ENCODE data around the gene ULK1. TPM values are rescaled to one million over a fixed set of nuclear protein-coding genes. Genes with fewer than 3 reads are reported as not detected.
A peak's percentile ranks its signal among the peaks of the same experiment; 100 is the strongest.

Gene ULK1
- total RNA-seq, 1 experiment from 2014 or later, result 15.7 TPM

- H3K4me2 ChIP-seq (ENCODE audit: low read length), result no peak overlapping the region
- peaks cover 9% of the 10 kb centered on the region for H3K4me1 ChIP-seq (ENCODE audit: insufficient read depth, low read length)
- DNase-seq, result no peak
- POLR2A ChIA-PET (ENCODE audit: unreplicated experiment), result no interaction called here
- peaks cover 6% of the 10 kb centered on the region; the same call in 1 of the 2 replicates for H4K20me1 ChIP-seq (ENCODE audit: low read length)
- peak; percentile 61 for ATAC-seq
- CTCF ChIA-PET, result interaction anchor here (0.6 kb wide), 1 partner anchor 94 kb away, joined by 3 read pairs; no protein-coding TSS in a partner anchor
- H3K4me3 ChIP-seq (ENCODE audit: low read length), result no peak overlapping the region
- intact Hi-C loops (cut with micrococcal nuclease), result no loop called here
- no peak overlapping the region for H3K9ac ChIP-seq (ENCODE audit: low read length)
- no peaks in the 10 kb centered on the region for H3K27me3 ChIP-seq (ENCODE audit: low read length)
- no peak overlapping the region for H3K27ac ChIP-seq (ENCODE audit: low read length)
- no peaks in the 10 kb centered on the region for H3K36me3 ChIP-seq (ENCODE audit: low read depth, low read length)
- no TSS peak for BruUV-seq (replicated peaks)
- H2AFZ ChIP-seq (ENCODE audit: low read length), result no peak overlapping the region
- no peaks in the 10 kb centered on the region for H3K9me3 ChIP-seq (ENCODE audit: low read length)
- H3K9me2 ChIP-seq (replicated peaks; ENCODE audit: low read length), result no peaks in the 10 kb centered on the region
- H3K79me2 ChIP-seq (ENCODE audit: low read length), result peaks cover 61% of the 10 kb centered on the region
- TF ChIP-seq EZH2 (IDR thresholded peaks at IDR 0.05; ENCODE audit: low read length, unreplicated experiment), result no peak
- TF ChIP-seq, protein P1, sequence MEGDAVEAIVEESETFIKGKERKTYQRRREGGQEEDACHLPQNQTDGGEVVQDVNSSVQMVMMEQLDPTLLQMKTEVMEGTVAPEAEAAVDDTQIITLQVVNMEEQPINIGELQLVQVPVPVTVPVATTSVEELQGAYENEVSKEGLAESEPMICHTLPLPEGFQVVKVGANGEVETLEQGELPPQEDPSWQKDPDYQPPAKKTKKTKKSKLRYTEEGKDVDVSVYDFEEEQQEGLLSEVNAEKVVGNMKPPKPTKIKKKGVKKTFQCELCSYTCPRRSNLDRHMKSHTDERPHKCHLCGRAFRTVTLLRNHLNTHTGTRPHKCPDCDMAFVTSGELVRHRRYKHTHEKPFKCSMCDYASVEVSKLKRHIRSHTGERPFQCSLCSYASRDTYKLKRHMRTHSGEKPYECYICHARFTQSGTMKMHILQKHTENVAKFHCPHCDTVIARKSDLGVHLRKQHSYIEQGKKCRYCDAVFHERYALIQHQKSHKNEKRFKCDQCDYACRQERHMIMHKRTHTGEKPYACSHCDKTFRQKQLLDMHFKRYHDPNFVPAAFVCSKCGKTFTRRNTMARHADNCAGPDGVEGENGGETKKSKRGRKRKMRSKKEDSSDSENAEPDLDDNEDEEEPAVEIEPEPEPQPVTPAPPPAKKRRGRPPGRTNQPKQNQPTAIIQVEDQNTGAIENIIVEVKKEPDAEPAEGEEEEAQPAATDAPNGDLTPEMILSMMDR (conservative IDR thresholded peaks at IDR 0.05; ENCODE audit: low read depth, low read length), result no peak
- no peak for TF ChIP-seq EZH2phosphoT487 (IDR thresholded peaks at IDR 0.05; ENCODE audit: borderline replicate concordance, low read length)
- no peaks in the 10 kb centered on the region for H3F3A ChIP-seq (ENCODE audit: low read length, unreplicated experiment)
Measured at GRCh38 chr12:131901431-131902331, 7.3 kb downstream of the ULK1 start.

DNA sequence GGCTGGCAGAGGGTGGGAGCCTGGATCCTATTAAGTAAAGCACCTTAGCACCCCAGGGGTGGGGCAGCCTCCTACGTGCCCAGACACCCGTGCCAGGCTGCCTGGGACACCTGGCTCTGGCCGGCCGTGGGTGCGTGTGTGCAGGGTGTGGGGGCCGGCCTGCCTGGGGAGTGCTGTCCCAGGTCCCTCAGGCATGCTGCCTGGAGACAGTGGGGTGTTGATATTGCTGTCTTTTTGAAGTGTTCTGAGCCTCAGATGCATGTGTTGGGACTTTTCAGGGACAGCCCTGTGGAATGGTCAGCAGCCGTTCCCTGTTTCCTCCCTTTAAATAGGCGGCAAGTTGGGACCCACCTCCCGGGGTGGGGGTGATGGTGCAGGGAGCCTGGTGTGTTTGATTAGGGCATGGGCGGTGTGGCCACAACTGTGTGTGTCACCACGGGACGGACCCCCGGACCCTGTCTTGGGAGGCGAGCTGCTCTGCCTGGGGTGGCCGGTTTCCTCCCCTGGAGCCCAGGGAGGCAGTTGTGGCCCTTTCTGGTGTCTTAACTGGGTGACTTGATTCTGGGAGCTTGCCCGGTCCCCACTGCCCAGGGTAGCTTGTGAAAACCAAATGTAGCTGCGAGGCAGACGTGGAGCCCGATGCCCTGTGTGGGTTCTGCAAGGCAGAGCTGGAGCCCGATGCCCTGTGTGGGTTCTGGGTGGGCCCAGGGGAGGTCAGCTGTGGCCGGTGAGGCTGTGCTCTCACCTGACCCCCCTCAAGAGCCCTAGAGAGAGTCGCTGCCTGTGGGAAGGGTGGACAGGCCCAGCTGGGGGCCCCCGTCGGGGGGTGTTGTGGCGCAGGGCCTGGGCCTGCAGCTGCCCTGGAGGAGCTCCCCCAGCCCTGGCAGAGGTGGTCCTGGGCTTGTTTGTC lies 8.2 kb downstream of the ULK1 start:
- H3K9ac ChIP-seq (ENCODE audit: low read length), result no peak overlapping the region
- no peaks in the 10 kb centered on the region for H3F3A ChIP-seq (ENCODE audit: low read length, unreplicated experiment)
- H3K4me2 ChIP-seq (ENCODE audit: low read length), result no peak overlapping the region
- no peaks in the 10 kb centered on the region for H3K9me3 ChIP-seq (ENCODE audit: low read length)
- no peaks in the 10 kb centered on the region for H3K9me2 ChIP-seq (replicated peaks; ENCODE audit: low read length)
- ChIA-PET POLR2A (ENCODE audit: unreplicated experiment) (no interaction called here), CTCF (no interaction called here)
- no peak overlapping the region for H3K27ac ChIP-seq (ENCODE audit: low read length)
- BruUV-seq (replicated peaks), result no TSS peak
- ATAC-seq, result 0 out of 2 replicates have a peak, but pooled peaks have one; percentile 9
- H3K79me2 ChIP-seq (ENCODE audit: low read length), result peaks cover 52% of the 10 kb centered on the region
- no peaks in the 10 kb centered on the region for H3K4me1 ChIP-seq (ENCODE audit: insufficient read depth, low read length)
- TF ChIP-seq, protein P1 (conservative IDR thresholded peaks at IDR 0.05; ENCODE audit: low read depth, low read length), result no peak
- no peak for TF ChIP-seq EZH2 (IDR thresholded peaks at IDR 0.05; ENCODE audit: low read length, unreplicated experiment)
- TF ChIP-seq EZH2phosphoT487 (IDR thresholded peaks at IDR 0.05; ENCODE audit: borderline replicate concordance, low read length), result no peak
- H3K27me3 ChIP-seq (ENCODE audit: low read length), result no peaks in the 10 kb centered on the region
- peaks cover 2% of the 10 kb centered on the region; the same call in 1 of the 2 replicates for H3K36me3 ChIP-seq (ENCODE audit: low read depth, low read length)
- intact Hi-C loops (cut with micrococcal nuclease), result no loop called here
- peaks cover 6% of the 10 kb centered on the region; the same call in 1 of the 2 replicates for H4K20me1 ChIP-seq (ENCODE audit: low read length)
- DNase-seq, result no peak
- H3K4me3 ChIP-seq (ENCODE audit: low read length), result no peak overlapping the region
- no peak overlapping the region for H2AFZ ChIP-seq (ENCODE audit: low read length)

Data from PC-3 (cell line).